ENCODE data around the gene CLCN7. TPM values are rescaled to one million over a fixed set of nuclear protein-coding genes. Genes with fewer than 3 reads are reported as not detected.
"Not testable (repeated sequence)": the region's sequence is repeated elsewhere in the genome, so short reads cannot be mapped to it uniquely, and the experiment has no call there.

CLCN7 gene
- total and polyA plus RNA-seq, 5 donors from 2014 or later, result 22.0 to 104 (median 24.5) TPM

GRCh38 chr16:1488054-1488601 is 13.3 kb upstream of the CLCN7 start:
- Histone ChIP-seq H3K4me1 (ENCODE audit: control insufficient read depth, insufficient read depth, low read length, poor library complexity, severe bottlenecking) (peaks cover 9% of the 10 kb centered on the region), H3K9me3 (ENCODE audit: control insufficient read depth in 2 of 2, low read length in 2 of 2) (no peaks in the 10 kb centered on the region), H3K27ac (ENCODE audit: insufficient read depth, low read length, poor library complexity, severe bottlenecking) (no peak overlapping the region), H3K4me3 (ENCODE audit: low read depth, low read length) (no peak overlapping the region), H3K36me3 (ENCODE audit: control insufficient read depth, insufficient read depth, low read length) (no peaks in the 10 kb centered on the region), H3K27me3 (ENCODE audit: control insufficient read depth, insufficient read depth, low read length) (no peaks in the 10 kb centered on the region)
- DNase-seq, result no peak
- H3K9me3 Mint-ChIP-seq, result no peaks in the 10 kb centered on the region
- no peak overlapping the region for H3K27ac Mint-ChIP-seq
- H3K4me1 Mint-ChIP-seq, result peaks cover 5 to 16% (median 7%) of the 10 kb centered on the region in 4 donors
- H3K36me3 Mint-ChIP-seq, result no peaks in the 10 kb centered on the region
- ATAC-seq (ENCODE audit: low read depth in 2 of 2), result no peak
- H3K27me3 Mint-ChIP-seq, result no peaks in the 10 kb centered on the region
- H3K4me3 Mint-ChIP-seq, result peak overlapping the region in 1 of 4 donors; percentile 35

DNA sequence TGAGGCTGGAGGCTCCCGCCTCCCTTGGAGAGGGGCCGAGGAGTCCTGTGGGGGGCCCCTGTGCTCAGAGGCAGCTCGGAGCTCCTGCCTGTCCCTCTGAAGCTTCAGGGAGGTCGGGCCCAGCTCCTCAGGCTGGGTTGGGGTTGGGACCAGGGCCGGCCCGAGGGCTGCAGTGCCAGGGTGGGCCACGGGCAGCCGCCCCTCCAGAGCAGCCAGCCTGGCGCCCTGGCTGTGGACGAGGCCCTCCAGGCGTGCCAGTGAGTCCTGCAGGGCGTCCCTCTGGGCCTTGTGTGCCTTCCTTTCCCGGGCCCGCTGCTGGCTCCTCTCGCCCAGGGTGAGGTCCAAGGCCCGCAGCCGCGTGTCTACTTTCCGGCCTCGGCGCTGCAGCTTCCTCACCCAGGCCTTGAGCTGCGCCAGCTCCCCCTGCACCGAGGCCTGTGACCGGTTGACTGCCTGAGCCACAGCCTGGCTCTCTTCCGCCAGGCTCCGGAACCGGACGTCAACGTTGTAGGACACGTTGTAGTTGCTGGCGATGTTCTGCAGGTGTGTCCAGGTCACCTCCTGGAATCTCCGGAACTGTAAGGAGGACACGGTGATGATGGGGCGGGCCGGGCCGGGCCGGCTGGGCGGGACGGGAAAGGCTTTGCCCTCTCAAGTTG is 12.7 kb upstream of the CLCN7 start:
- peaks cover 1 to 11% (median 2%) of the 10 kb centered on the region in 4 donors for H3K4me1 Mint-ChIP-seq
- no peaks in the 10 kb centered on the region for H3K27me3 Mint-ChIP-seq
- no peak overlapping the region for H3K27ac Mint-ChIP-seq
- Histone ChIP-seq H3K27me3 (ENCODE audit: control insufficient read depth, insufficient read depth, low read length) (no peaks in the 10 kb centered on the region), H3K36me3 (ENCODE audit: control insufficient read depth, insufficient read depth, low read length) (no peaks in the 10 kb centered on the region), H3K4me1 (ENCODE audit: control insufficient read depth, insufficient read depth, low read length, poor library complexity, severe bottlenecking) (peaks cover 4% of the 10 kb centered on the region), H3K9me3 (ENCODE audit: control insufficient read depth in 2 of 2, low read length in 2 of 2) (no peaks in the 10 kb centered on the region), H3K27ac (ENCODE audit: insufficient read depth, low read length, poor library complexity, severe bottlenecking) (no peak overlapping the region), H3K4me3 (ENCODE audit: low read depth, low read length) (no peak overlapping the region)
- H3K4me3 Mint-ChIP-seq, result no peak overlapping the region
- DNase-seq, result no peak
- H3K36me3 Mint-ChIP-seq, result no peaks in the 10 kb centered on the region
- ATAC-seq (ENCODE audit: low read depth in 2 of 2), result no peak
- H3K9me3 Mint-ChIP-seq, result no peaks in the 10 kb centered on the region

- no peak for ATAC-seq (ENCODE audit: low read depth in 2 of 2)
- H3K27me3 Mint-ChIP-seq, result peaks cover 6% of the 10 kb centered on the region
- H3K4me3 Mint-ChIP-seq, result no peak overlapping the region
- no peaks in the 10 kb centered on the region for H3K36me3 Mint-ChIP-seq
- no peaks in the 10 kb centered on the region for H3K9me3 ChIP-seq (ENCODE audit: control insufficient read depth in 2 of 2, low read length in 2 of 2)
- no peak overlapping the region for H3K27ac ChIP-seq (ENCODE audit: insufficient read depth, low read length, poor library complexity, severe bottlenecking)
- no peaks in the 10 kb centered on the region for H3K27me3 ChIP-seq (ENCODE audit: control insufficient read depth, insufficient read depth, low read length)
- no peaks in the 10 kb centered on the region for H3K36me3 ChIP-seq (ENCODE audit: control insufficient read depth, insufficient read depth, low read length)
- no peaks in the 10 kb centered on the region for H3K4me1 ChIP-seq (ENCODE audit: control insufficient read depth, insufficient read depth, low read length, poor library complexity, severe bottlenecking)
- DNase-seq, result no peak
- no peaks in the 10 kb centered on the region for H3K9me3 Mint-ChIP-seq
- no peak overlapping the region for H3K4me3 ChIP-seq (ENCODE audit: low read depth, low read length)
- H3K4me1 Mint-ChIP-seq, result peaks cover 0 to 5% (median 0%) of the 10 kb centered on the region in 4 donors
- H3K27ac Mint-ChIP-seq, result no peak overlapping the region
Observed at GRCh38 chr16:1486551-1487390, 11.9 kb upstream of the CLCN7 start.

DNA sequence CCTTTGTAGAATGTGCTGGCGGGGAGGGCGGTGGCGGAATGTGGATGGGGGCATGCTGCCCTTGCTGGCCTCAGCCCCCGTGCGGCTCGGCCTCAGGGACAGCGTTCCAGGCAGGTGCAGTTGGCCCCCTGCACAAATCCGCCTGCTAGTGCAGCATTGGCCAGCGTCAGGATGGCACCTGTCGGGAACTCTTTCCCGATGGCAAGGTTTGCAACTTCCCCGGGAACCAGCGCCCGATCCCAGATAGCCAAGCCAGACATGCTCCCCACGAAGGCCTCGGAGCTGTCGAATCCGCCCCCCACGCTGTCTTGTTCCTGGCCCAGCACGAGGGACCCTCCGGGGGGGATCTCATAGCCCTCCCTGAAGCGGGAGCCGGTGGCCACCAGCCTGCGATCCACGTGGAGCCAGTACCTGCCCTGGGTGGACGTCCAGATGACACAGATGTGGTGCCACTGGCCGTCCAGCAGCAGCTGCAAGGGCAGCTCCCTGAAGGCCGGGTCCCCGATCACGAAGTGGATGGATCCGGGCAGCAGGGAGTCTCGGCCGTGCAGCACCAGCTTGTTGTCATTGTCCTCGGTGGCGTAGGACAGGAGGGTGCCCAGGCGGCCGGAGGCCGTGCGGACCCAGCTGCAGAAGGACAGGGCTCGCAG is 11.1 kb upstream of the CLCN7 start:
- no peaks in the 10 kb centered on the region for H3K36me3 Mint-ChIP-seq
- H3K4me3 ChIP-seq (ENCODE audit: low read depth, low read length), result no peak overlapping the region

GRCh38 chr16:1481906-1482835 is 7.3 kb upstream of the CLCN7 start:
- no peak overlapping the region for H3K27ac Mint-ChIP-seq

More for the DNA sequence above, 11.1 kb upstream of the CLCN7 start:
- Histone ChIP-seq H3K36me3 (ENCODE audit: control insufficient read depth, insufficient read depth, low read length) (no peaks in the 10 kb centered on the region), H3K27ac (ENCODE audit: insufficient read depth, low read length, poor library complexity, severe bottlenecking) (no peak overlapping the region), H3K9me3 (ENCODE audit: control insufficient read depth in 2 of 2, low read length in 2 of 2) (no peaks in the 10 kb centered on the region), H3K4me1 (ENCODE audit: control insufficient read depth, insufficient read depth, low read length, poor library complexity, severe bottlenecking) (no peaks in the 10 kb centered on the region), H3K27me3 (ENCODE audit: control insufficient read depth, insufficient read depth, low read length) (no peaks in the 10 kb centered on the region)
- no peak for DNase-seq
- no peak overlapping the region for H3K4me3 Mint-ChIP-seq
- H3K27ac Mint-ChIP-seq, result no peak overlapping the region
- H3K27me3 Mint-ChIP-seq, result peaks cover 10% of the 10 kb centered on the region
- no peak for ATAC-seq (ENCODE audit: low read depth in 2 of 2)
- peaks cover 0 to 5% (median 0%) of the 10 kb centered on the region in 4 donors for H3K4me1 Mint-ChIP-seq
- H3K9me3 Mint-ChIP-seq, result no peaks in the 10 kb centered on the region

DNA sequence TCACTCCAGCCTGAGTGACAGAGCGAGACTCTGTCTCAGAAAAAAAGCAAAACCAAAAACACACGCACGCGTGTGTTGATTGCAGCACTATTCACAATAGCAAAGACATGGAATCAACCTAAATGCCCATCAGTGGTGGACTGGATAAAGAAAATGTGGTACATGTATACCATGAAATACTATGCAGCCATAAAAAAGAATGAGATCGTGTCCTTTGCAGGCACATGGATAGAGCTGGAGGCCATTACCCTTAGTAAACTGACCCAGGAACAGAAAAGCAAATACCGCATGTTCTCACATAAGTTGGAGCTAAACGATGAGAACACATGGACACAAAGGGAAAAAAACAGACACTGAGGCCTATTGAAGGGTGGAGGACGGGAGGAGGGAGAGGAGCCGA is 4.1 kb upstream of the CLCN7 start:
- not testable (repeated sequence) for ATAC-seq (ENCODE audit: low read depth in 2 of 2); DNase-seq; H3K9me3 Mint-ChIP-seq; H3K36me3 ChIP-seq (ENCODE audit: control insufficient read depth, insufficient read depth, low read length); H3K27me3 ChIP-seq (ENCODE audit: control insufficient read depth, insufficient read depth, low read length); H3K36me3 Mint-ChIP-seq; H3K4me3 Mint-ChIP-seq; H3K9me3 ChIP-seq (ENCODE audit: control insufficient read depth in 2 of 2, low read length in 2 of 2); H3K4me3 ChIP-seq (ENCODE audit: low read depth, low read length); H3K27ac ChIP-seq (ENCODE audit: insufficient read depth, low read length, poor library complexity, severe bottlenecking)
- Mint-ChIP-seq H3K27ac (peak overlapping the region in 1 of 3 donors; percentile 49), H3K4me1 (peaks cover 0 to 11% (median 3%) of the 10 kb centered on the region in 4 donors), H3K27me3 (peaks cover 12% of the 10 kb centered on the region)
- H3K4me1 ChIP-seq (ENCODE audit: control insufficient read depth, insufficient read depth, low read length, poor library complexity, severe bottlenecking), result peaks cover 17% of the 10 kb centered on the region

More at GRCh38 chr16:1481906-1482835, 7.3 kb upstream of the CLCN7 start:
- DNase-seq (no peak), ATAC-seq (ENCODE audit: low read depth in 2 of 2) (no peak)
- Histone ChIP-seq H3K27ac (ENCODE audit: insufficient read depth, low read length, poor library complexity, severe bottlenecking) (no peak overlapping the region), H3K4me1 (ENCODE audit: control insufficient read depth, insufficient read depth, low read length, poor library complexity, severe bottlenecking) (no peaks in the 10 kb centered on the region), H3K9me3 (ENCODE audit: control insufficient read depth in 2 of 2, low read length in 2 of 2) (no peaks in the 10 kb centered on the region), H3K4me3 (ENCODE audit: low read depth, low read length) (no peak overlapping the region), H3K36me3 (ENCODE audit: control insufficient read depth, insufficient read depth, low read length) (no peaks in the 10 kb centered on the region), H3K27me3 (ENCODE audit: control insufficient read depth, insufficient read depth, low read length) (no peaks in the 10 kb centered on the region)
- Mint-ChIP-seq H3K36me3 (no peaks in the 10 kb centered on the region), H3K4me1 (no peaks in the 10 kb centered on the region), H3K9me3 (peaks cover 0 to 1% (median 0%) of the 10 kb centered on the region in 7 donors), H3K27me3 (peaks cover 12% of the 10 kb centered on the region), H3K4me3 (no peak overlapping the region)

DNA sequence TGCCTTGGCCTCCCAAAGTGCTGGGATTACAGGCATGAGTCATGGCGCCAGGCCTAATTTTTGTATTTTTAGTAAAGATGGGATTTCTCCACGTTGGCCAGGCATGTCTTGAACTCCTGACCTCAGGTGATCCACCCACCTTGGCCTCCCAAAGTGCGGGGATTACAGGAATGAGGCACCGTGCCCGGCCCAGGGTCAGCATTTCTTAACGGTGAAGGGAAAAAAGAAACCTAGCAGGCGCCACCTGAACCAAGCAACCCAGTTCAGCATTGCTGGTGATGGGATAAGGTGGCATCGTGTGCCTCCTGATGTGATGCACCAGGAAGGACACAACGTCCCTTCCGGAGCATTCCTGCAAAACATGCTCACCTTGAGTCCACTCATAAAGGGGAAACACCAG is 2.2 kb upstream of the CLCN7 start:
- no peak overlapping the region for H3K4me3 ChIP-seq (ENCODE audit: low read depth, low read length)
- Mint-ChIP-seq H3K36me3 (peaks cover 3% of the 10 kb centered on the region), H3K9me3 (peaks cover 0 to 1% (median 0%) of the 10 kb centered on the region in 7 donors), H3K4me3 (peak overlapping the region in 3 of 4 donors; percentile 22 to 47 (median 43)), H3K27me3 (peaks cover 8% of the 10 kb centered on the region), H3K27ac (no peak overlapping the region), H3K4me1 (peaks cover 0 to 26% (median 12%) of the 10 kb centered on the region in 4 donors)
- ATAC-seq (ENCODE audit: low read depth in 2 of 2) (no peak), DNase-seq (no peak)
- H3K4me1 ChIP-seq (ENCODE audit: control insufficient read depth, insufficient read depth, low read length, poor library complexity, severe bottlenecking), result peaks cover 20% of the 10 kb centered on the region
- H3K36me3 ChIP-seq (ENCODE audit: control insufficient read depth, insufficient read depth, low read length), result no peaks in the 10 kb centered on the region
- H3K9me3 ChIP-seq (ENCODE audit: control insufficient read depth in 2 of 2, low read length in 2 of 2), result no peaks in the 10 kb centered on the region
- no peaks in the 10 kb centered on the region for H3K27me3 ChIP-seq (ENCODE audit: control insufficient read depth, insufficient read depth, low read length)
- no peak overlapping the region for H3K27ac ChIP-seq (ENCODE audit: insufficient read depth, low read length, poor library complexity, severe bottlenecking)
